ENCODE measurements around the gene EIF3K.
"Not testable (repeated sequence)": the region's sequence is repeated elsewhere in the genome, so short reads cannot be mapped to it uniquely, and the experiment has no call there.

EIF3K gene

GRCh38 chr19:38618590-38619360 is at the start of gene EIF3K:
EIF3K (plus strand) TSS chr19:38619188; CDS start chr19:38619269, 81 bp downstream.
- peak; percentile 99 for DNase-seq
- peak; percentile 72 for ATAC-seq

- no peak for DNase-seq
- ATAC-seq = no peak
Observed at GRCh38 chr19:38569368-38569983, 49.5 kb upstream of the EIF3K start.

GRCh38 chr19:38571682-38572081 is 47.3 kb upstream of the EIF3K start:
- ATAC-seq (no peak), DNase-seq (no peak)

- ATAC-seq (no peak), DNase-seq (no peak)
Observed at GRCh38 chr19:38577826-38578225, 41.2 kb upstream of the EIF3K start.

GRCh38 chr19:38579304-38579703 is 39.7 kb upstream of the EIF3K start:
- DNase-seq, ATAC-seq: not testable (repeated sequence)

- no peak for DNase-seq
- no peak for ATAC-seq
Observed at GRCh38 chr19:38580080-38580479, 38.9 kb upstream of the EIF3K start.

- no peak for DNase-seq
- no peak for ATAC-seq
Observed at GRCh38 chr19:38583219-38583984, 35.6 kb upstream of the EIF3K start.

GRCh38 chr19:38583985-38584305 is 35.0 kb upstream of the EIF3K start:
- DNase-seq (no peak), ATAC-seq (no peak)

- DNase-seq = no peak
- ATAC-seq = no peak
Observed at GRCh38 chr19:38587562-38587961, 31.4 kb upstream of the EIF3K start.

GRCh38 chr19:38588041-38588440 is 30.9 kb upstream of the EIF3K start:
- ATAC-seq (no peak), DNase-seq (no peak)

- DNase-seq = no peak
- ATAC-seq = no peak
Observed at GRCh38 chr19:38592940-38593339, 26.0 kb upstream of the EIF3K start.

GRCh38 chr19:38596057-38596981 is 22.7 kb upstream of the EIF3K start:
- no peak for ATAC-seq

GRCh38 chr19:38597075-38597474 is 21.9 kb upstream of the EIF3K start:
- ATAC-seq (no peak), DNase-seq (no peak)

More at GRCh38 chr19:38596057-38596981, 22.7 kb upstream of the EIF3K start:
- peak; percentile 58 for DNase-seq

GRCh38 chr19:38599722-38600121 is 19.3 kb upstream of the EIF3K start:
- ATAC-seq (no peak), DNase-seq (no peak)

GRCh38 chr19:38602856-38603255 is 16.1 kb upstream of the EIF3K start:
- ATAC-seq, DNase-seq: not testable (repeated sequence)

- ATAC-seq (no peak), DNase-seq (no peak)
Observed at GRCh38 chr19:38606131-38606530, 12.9 kb upstream of the EIF3K start.

- ATAC-seq (no peak), DNase-seq (no peak)
Observed at GRCh38 chr19:38614289-38614688, 4.7 kb upstream of the EIF3K start.

- no peak for DNase-seq
- ATAC-seq = no peak
Observed at GRCh38 chr19:38615007-38615581, 3.9 kb upstream of the EIF3K start.

GRCh38 chr19:38616265-38616664 is 2.7 kb upstream of the EIF3K start:
- ATAC-seq (no peak), DNase-seq (no peak)

GRCh38 chr19:38617283-38617763 is 1.7 kb upstream of the EIF3K start:
- ATAC-seq (no peak), DNase-seq (peak; percentile 45)
